Stimulated activated naive CD8-positive, alpha-beta T cell treated with anti-CD3 and anti-CD28 coated beads, Interleukin-15, amount 100 ng/mL, for 72 hours (primary cell): Measurements from ENCODE around the gene DYSF.

Experiments
- ATAC-seq: fragments of 150-1000 bp; cut with Tn5 transposase; 2 replicates; pipeline ENCODE4 v1.10.0; 2021; ENCODE audit warnings: mild to moderate bottlenecking, moderate library complexity
- DNase-seq, 2 donors: peaks; one replicate each; pipeline ENCODE4 v3.0.0; 2021 to 2022
- H3K27ac Mint-ChIP-seq, 2 donors: one replicate each; pipeline ENCODE4 v1.8.0; 2022; ENCODE audit warnings: mild to moderate bottlenecking in 2 of 2, mixed read lengths in 2 of 2, moderate library complexity in 2 of 2
- H3K27me3 Mint-ChIP-seq: one replicate; pipeline ENCODE4 v1.8.0; 2022; ENCODE audit warnings: mixed read lengths
- H3K4me1 Mint-ChIP-seq: one replicate; pipeline ENCODE4 v1.8.0; 2022; ENCODE audit warnings: mild to moderate bottlenecking, mixed read lengths
- H3K4me3 Mint-ChIP-seq, 2 donors: one replicate each; pipeline ENCODE4 v1.8.0; 2022; ENCODE audit warnings: mild to moderate bottlenecking in 2 of 2, mixed read lengths in 2 of 2, moderate library complexity in 1 of 2
- H3K9me3 Mint-ChIP-seq, 2 donors: one replicate each; pipeline ENCODE4 v1.8.0; 2022; ENCODE audit warnings: mixed read lengths in 2 of 2

The DYSF gene

GRCh38 chr2:71595569-71595968 is 142.2 kb downstream of the DYSF start:
- no peak for DNase-seq

GRCh38 chr2:71596011-71596410 is 142.7 kb downstream of the DYSF start:
- no peak for DNase-seq
- no peaks in the 10 kb centered on the region for H3K9me3 Mint-ChIP-seq
- no peaks in the 10 kb centered on the region for H3K4me1 Mint-ChIP-seq
- no peak for ATAC-seq
- H3K27me3 Mint-ChIP-seq: peaks cover 10% of the 10 kb centered on the region
- no peak overlapping the region for H3K4me3 Mint-ChIP-seq
- H3K27ac Mint-ChIP-seq: no peak overlapping the region

More at GRCh38 chr2:71595569-71595968, 142.2 kb downstream of the DYSF start:
- Mint-ChIP-seq H3K9me3 (no peaks in the 10 kb centered on the region), H3K4me3 (no peak overlapping the region), H3K4me1 (no peaks in the 10 kb centered on the region), H3K27me3 (peaks cover 10% of the 10 kb centered on the region), H3K27ac (no peak overlapping the region)
- ATAC-seq: no peak

GRCh38 chr2:71597756-71598155 is 144.4 kb downstream of the DYSF start:
- no peaks in the 10 kb centered on the region for H3K9me3 Mint-ChIP-seq
- peak overlapping the region in 1 of 2 donors; percentile 72 for H3K27ac Mint-ChIP-seq
- H3K4me1 Mint-ChIP-seq: peaks cover 12% of the 10 kb centered on the region
- DNase-seq (no peak), ATAC-seq (no peak)
- peaks cover 23% of the 10 kb centered on the region for H3K27me3 Mint-ChIP-seq
- H3K4me3 Mint-ChIP-seq: no peak overlapping the region

- ATAC-seq: no peak
- Mint-ChIP-seq H3K9me3 (no peaks in the 10 kb centered on the region), H3K27me3 (peaks cover 30% of the 10 kb centered on the region), H3K4me3 (no peak overlapping the region), H3K27ac (no peak overlapping the region), H3K4me1 (peaks cover 20% of the 10 kb centered on the region)
- no peak for DNase-seq
These were observed 145.2 kb downstream of the DYSF start for GRCh38 chr2:71598526-71598925.

GRCh38 chr2:71599038-71599437 is 145.7 kb downstream of the DYSF start:
- peaks cover 23% of the 10 kb centered on the region for H3K4me1 Mint-ChIP-seq

GRCh38 chr2:71599646-71600236 is 146.4 kb downstream of the DYSF start:
- Mint-ChIP-seq H3K9me3 (no peaks in the 10 kb centered on the region), H3K4me3 (no peak overlapping the region), H3K27me3 (peaks cover 38% of the 10 kb centered on the region), H3K4me1 (peaks cover 30% of the 10 kb centered on the region), H3K27ac (peak overlapping the region in 1 of 2 donors; percentile 80)
- ATAC-seq (no peak), DNase-seq (no peak)

More at GRCh38 chr2:71599038-71599437, 145.7 kb downstream of the DYSF start:
- Mint-ChIP-seq H3K27me3 (peaks cover 31% of the 10 kb centered on the region), H3K27ac (peak overlapping the region in 1 of 2 donors; percentile 80), H3K4me3 (no peak overlapping the region), H3K9me3 (no peaks in the 10 kb centered on the region)
- no peak for DNase-seq
- no peak for ATAC-seq

GRCh38 chr2:71600555-71600954 is 147.2 kb downstream of the DYSF start:
- Mint-ChIP-seq H3K4me1 (peaks cover 36% of the 10 kb centered on the region), H3K27me3 (peaks cover 46% of the 10 kb centered on the region), H3K4me3 (no peak overlapping the region), H3K9me3 (no peaks in the 10 kb centered on the region), H3K27ac (no peak overlapping the region)
- ATAC-seq: no peak
- no peak for DNase-seq

GRCh38 chr2:71601136-71602114 is 148.1 kb downstream of the DYSF start:
- no peak overlapping the region for H3K4me3 Mint-ChIP-seq
- H3K9me3 Mint-ChIP-seq: no peaks in the 10 kb centered on the region
- H3K27ac Mint-ChIP-seq: no peak overlapping the region
- H3K27me3 Mint-ChIP-seq: peaks cover 55% of the 10 kb centered on the region
- H3K4me1 Mint-ChIP-seq: peaks cover 36% of the 10 kb centered on the region
- no peak for ATAC-seq
- DNase-seq: no peak

GRCh38 chr2:71602115-71602495 is 148.7 kb downstream of the DYSF start:
- peak overlapping the region in 1 of 2 donors; percentile 7 for H3K27ac Mint-ChIP-seq
- H3K4me1 Mint-ChIP-seq: peaks cover 38% of the 10 kb centered on the region
- no peaks in the 10 kb centered on the region for H3K9me3 Mint-ChIP-seq
- no peak for ATAC-seq
- DNase-seq: no peak
- H3K27me3 Mint-ChIP-seq: peaks cover 55% of the 10 kb centered on the region
- H3K4me3 Mint-ChIP-seq: no peak overlapping the region

GRCh38 chr2:71602581-71602980 is 149.2 kb downstream of the DYSF start:
- H3K4me1 Mint-ChIP-seq: peaks cover 41% of the 10 kb centered on the region
- H3K27ac Mint-ChIP-seq: no peak overlapping the region
- no peaks in the 10 kb centered on the region for H3K9me3 Mint-ChIP-seq
- no peak overlapping the region for H3K4me3 Mint-ChIP-seq
- ATAC-seq: no peak
- no peak for DNase-seq
- H3K27me3 Mint-ChIP-seq: peaks cover 55% of the 10 kb centered on the region

- H3K4me3 Mint-ChIP-seq: peak overlapping the region in 1 of 2 donors; percentile 56
- H3K9me3 Mint-ChIP-seq: no peaks in the 10 kb centered on the region
- H3K27me3 Mint-ChIP-seq: peaks cover 50% of the 10 kb centered on the region
- peak overlapping the region; percentile 1 to 3 for H3K27ac Mint-ChIP-seq
- ATAC-seq (no peak), DNase-seq (no peak)
- peaks cover 41% of the 10 kb centered on the region for H3K4me1 Mint-ChIP-seq
These were observed 150.0 kb downstream of the DYSF start for GRCh38 chr2:71603311-71603811.

- DNase-seq (no peak), ATAC-seq (no peak)
- peaks cover 45% of the 10 kb centered on the region for H3K27me3 Mint-ChIP-seq
- peaks cover 41% of the 10 kb centered on the region for H3K4me1 Mint-ChIP-seq
- no peaks in the 10 kb centered on the region for H3K9me3 Mint-ChIP-seq
- H3K4me3 Mint-ChIP-seq: peak overlapping the region in 1 of 2 donors; percentile 56
- H3K27ac Mint-ChIP-seq: peak overlapping the region in 1 of 2 donors; percentile 64
These were observed 150.7 kb downstream of the DYSF start for GRCh38 chr2:71603851-71604725.

GRCh38 chr2:71604726-71605120 is 151.4 kb downstream of the DYSF start:
- Mint-ChIP-seq H3K4me1 (peaks cover 41% of the 10 kb centered on the region), H3K27ac (peak overlapping the region in 1 of 2 donors; percentile 76), H3K27me3 (peaks cover 45% of the 10 kb centered on the region), H3K4me3 (no peak overlapping the region), H3K9me3 (no peaks in the 10 kb centered on the region)
- no peak for ATAC-seq
- DNase-seq: no peak

- H3K9me3 Mint-ChIP-seq: no peaks in the 10 kb centered on the region
- no peak overlapping the region for H3K4me3 Mint-ChIP-seq
- H3K27ac Mint-ChIP-seq: peak overlapping the region in 1 of 2 donors; percentile 76
- ATAC-seq (no peak), DNase-seq (no peak)
- peaks cover 45% of the 10 kb centered on the region for H3K27me3 Mint-ChIP-seq
- H3K4me1 Mint-ChIP-seq: peaks cover 41% of the 10 kb centered on the region
These were observed 151.8 kb downstream of the DYSF start for GRCh38 chr2:71605173-71605641.

GRCh38 chr2:71605781-71606241 is 152.4 kb downstream of the DYSF start:
- Mint-ChIP-seq H3K27me3 (peaks cover 45% of the 10 kb centered on the region), H3K27ac (no peak overlapping the region), H3K9me3 (no peaks in the 10 kb centered on the region), H3K4me1 (peaks cover 41% of the 10 kb centered on the region), H3K4me3 (no peak overlapping the region)
- DNase-seq (no peak), ATAC-seq (no peak)
